ENCODE data around the gene YBX3.

DNA sequence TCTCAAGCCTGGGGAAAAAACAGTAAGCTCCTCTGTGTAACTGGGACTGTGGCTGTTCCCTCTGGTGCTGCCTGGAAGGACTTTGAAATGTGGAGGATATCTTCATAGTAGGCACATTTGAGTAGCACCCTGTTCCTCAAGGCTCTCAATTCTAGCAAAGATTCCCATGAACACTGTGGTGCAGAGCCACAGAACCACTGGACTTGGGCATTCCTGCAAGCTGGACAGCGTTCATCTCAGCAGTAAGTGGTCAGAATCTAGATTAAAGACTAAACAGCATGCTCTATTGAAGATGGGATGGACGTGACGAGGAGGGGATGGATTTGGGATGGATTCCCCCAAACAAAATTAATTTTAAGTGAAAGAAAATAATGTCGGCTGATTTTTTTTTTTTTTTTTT lies 9.4 kb upstream of the YBX3 start:
- no peak for TF ChIP-seq EZH2 (IDR thresholded peaks at IDR 0.05; ENCODE audit: low read depth)
- TF ChIP-seq, protein P1, sequence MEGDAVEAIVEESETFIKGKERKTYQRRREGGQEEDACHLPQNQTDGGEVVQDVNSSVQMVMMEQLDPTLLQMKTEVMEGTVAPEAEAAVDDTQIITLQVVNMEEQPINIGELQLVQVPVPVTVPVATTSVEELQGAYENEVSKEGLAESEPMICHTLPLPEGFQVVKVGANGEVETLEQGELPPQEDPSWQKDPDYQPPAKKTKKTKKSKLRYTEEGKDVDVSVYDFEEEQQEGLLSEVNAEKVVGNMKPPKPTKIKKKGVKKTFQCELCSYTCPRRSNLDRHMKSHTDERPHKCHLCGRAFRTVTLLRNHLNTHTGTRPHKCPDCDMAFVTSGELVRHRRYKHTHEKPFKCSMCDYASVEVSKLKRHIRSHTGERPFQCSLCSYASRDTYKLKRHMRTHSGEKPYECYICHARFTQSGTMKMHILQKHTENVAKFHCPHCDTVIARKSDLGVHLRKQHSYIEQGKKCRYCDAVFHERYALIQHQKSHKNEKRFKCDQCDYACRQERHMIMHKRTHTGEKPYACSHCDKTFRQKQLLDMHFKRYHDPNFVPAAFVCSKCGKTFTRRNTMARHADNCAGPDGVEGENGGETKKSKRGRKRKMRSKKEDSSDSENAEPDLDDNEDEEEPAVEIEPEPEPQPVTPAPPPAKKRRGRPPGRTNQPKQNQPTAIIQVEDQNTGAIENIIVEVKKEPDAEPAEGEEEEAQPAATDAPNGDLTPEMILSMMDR (conservative IDR thresholded peaks at IDR 0.05) = no peak
